Fibroblast of lung (primary cell): ENCODE measurements around the gene BCL2L12. TPM values are rescaled to one million over a fixed set of nuclear protein-coding genes. Genes with fewer than 3 reads are reported as not detected.

ENCODE experiments used
- DNase-seq, 2 donors: peaks; one replicate each; pipeline versions ENCODE4 v3.0.0 to v3.0.0-alpha.2; 2010; ENCODE audit warnings: low read depth in 2 of 2
- H2AFZ ChIP-seq: 2 replicates; pipeline ENCODE4 v1.5.1; 2012; ENCODE audit warnings: low read length, control low read depth, inconsistent platforms
- H3K27ac ChIP-seq: 2 replicates; pipeline ENCODE4 v1.5.1; 2011; ENCODE audit warnings: low read length, control low read depth; ENCODE audit not compliant: insufficient read depth
- H3K27me3 ChIP-seq: 2 replicates; pipeline ENCODE4 v1.5.1; 2011; ENCODE audit warnings: mild to moderate bottlenecking, low read length; ENCODE audit not compliant: control insufficient read depth, insufficient read depth
- H3K36me3 ChIP-seq: 2 replicates; pipeline ENCODE4 v1.5.1; 2011; ENCODE audit warnings: low read length; ENCODE audit not compliant: control insufficient read depth, insufficient read depth
- H3K4me1 ChIP-seq: 2 replicates; pipeline ENCODE4 v1.5.1; 2011; ENCODE audit warnings: low read length; ENCODE audit not compliant: control insufficient read depth, insufficient read depth; ENCODE audit errors: extremely low read depth
- H3K4me2 ChIP-seq: 2 replicates; pipeline ENCODE4 v1.5.1; 2011; ENCODE audit warnings: low read length, control low read depth; ENCODE audit not compliant: insufficient read depth; ENCODE audit errors: extremely low read depth
- H3K4me3 ChIP-seq, 4 experiments: fragments of 200-600 bp in 1 of 4; sonication (generic) in 1 of 4; replicated peaks in 1 of 4; 2 replicates each; pipeline ENCODE4 v1.5.1; 2011 to 2016; ENCODE audit warnings: low read length in 4 of 4, low read depth in 3 of 4, mild to moderate bottlenecking in 3 of 4, control low read depth in 2 of 4, inconsistent platforms in 1 of 4, mixed read lengths in 1 of 4; ENCODE audit not compliant: insufficient read depth in 1 of 4; ENCODE audit errors: control extremely low read depth in 1 of 4
- H3K79me2 ChIP-seq: 2 replicates; pipeline ENCODE4 v1.5.1; 2012; ENCODE audit warnings: mild to moderate bottlenecking, low read length, inconsistent platforms; ENCODE audit not compliant: control insufficient read depth, insufficient read depth
- H3K9ac ChIP-seq: 2 replicates; pipeline ENCODE4 v1.5.1; 2011; ENCODE audit warnings: mild to moderate bottlenecking, low read length, control low read depth; ENCODE audit not compliant: insufficient read depth
- H3K9me3 ChIP-seq: 2 replicates; pipeline ENCODE4 v1.5.1; 2012; ENCODE audit warnings: low read depth, low read length; ENCODE audit not compliant: control insufficient read depth, insufficient read depth
- H4K20me1 ChIP-seq: 2 replicates; pipeline ENCODE4 v1.5.1; 2011; ENCODE audit warnings: low read length; ENCODE audit not compliant: control insufficient read depth, insufficient read depth; ENCODE audit errors: extremely low read depth
- CTCF ChIP-seq, 2 donors: IDR thresholded peaks in 1 of 2; conservative IDR thresholded peaks in 1 of 2; 1 replicate in 1 of 2; 2 replicates in 1 of 2; pipeline ENCODE4 v1.5.1; 2011 to 2012; ENCODE audit warnings: low read length in 2 of 2, control low read depth in 1 of 2, inconsistent platforms in 1 of 2, low read depth in 1 of 2, mild to moderate bottlenecking in 1 of 2
- EZH2 ChIP-seq: IDR thresholded peaks from 2 replicates; pipeline ENCODE4 v1.5.1; 2012; ENCODE audit warnings: low read length, control low read depth, mild to moderate bottlenecking; ENCODE audit errors: missing control alignments
- polyA plus RNA-seq, 2 donors: library from polyadenylated mRNA; depleted of rRNA in 1 of 2; stranded (reverse) in 1 of 2; unstranded in 1 of 2; fragments of >200 nt; gene quantifications; 2 replicates each; pipeline ENCODE4 v1.2.1, GENCODE V29; 2011 to 2012; ENCODE audit warnings: missing spikeins in 1 of 2
- total RNA-seq: library from RNA; depleted of rRNA; stranded (reverse); fragments of >200 nt; gene quantifications from 2 replicates; pipeline ENCODE4 v1.2.1, GENCODE V29; 2014

Gene BCL2L12
- total and polyA plus RNA-seq, 2 donors (not counting 1 experiment from before 2014, with no cell fraction given), result 4.8 to 5.0 TPM

DNA sequence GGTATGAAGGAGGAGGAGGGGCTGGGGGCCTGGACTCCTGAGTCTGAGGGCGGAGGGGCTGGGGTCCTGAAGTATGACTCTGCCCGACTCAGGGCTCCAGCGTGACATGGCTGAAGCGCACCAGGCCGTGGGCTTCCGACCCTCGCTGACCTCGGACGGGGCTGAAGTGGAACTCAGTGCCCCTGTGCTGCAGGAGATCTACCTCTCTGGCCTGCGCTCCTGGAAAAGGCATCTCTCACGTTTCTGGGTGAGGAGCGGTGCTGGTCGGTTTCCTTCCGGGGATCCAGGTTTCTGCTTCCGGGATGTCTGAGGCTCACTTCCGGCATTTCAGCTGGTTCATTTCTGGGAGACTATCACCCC lies 26.4 kb downstream of the BCL2L12 start:
- DNase-seq, result no peak
- TF ChIP-seq CTCF (conservative IDR thresholded peaks at IDR 0.05 in 1 of 2, IDR thresholded peaks at IDR 0.05 in 1 of 2; ENCODE audit: low read depth in 1 of 2, low read length in 2 of 2) (no peak), EZH2 (no peak)
- H4K20me1 ChIP-seq, result no peaks in the 10 kb centered on the region
- peaks cover 2% of the 10 kb centered on the region for H3K36me3 ChIP-seq
- H3K4me2 ChIP-seq, result no peak overlapping the region
- H3K27me3 ChIP-seq, result no peaks in the 10 kb centered on the region
- H3K4me1 ChIP-seq, result peaks cover 5% of the 10 kb centered on the region
- H3K27ac ChIP-seq, result no peak overlapping the region
- no peaks in the 10 kb centered on the region for H3K9me3 ChIP-seq
- H3K79me2 ChIP-seq, result no peaks in the 10 kb centered on the region
- peak overlapping the region in 1 of 4 experiments; percentile 64 for H3K4me3 ChIP-seq
- H2AFZ ChIP-seq, result no peak overlapping the region
- no peak overlapping the region for H3K9ac ChIP-seq

GRCh38 chr19:49696115-49696514 lies 30.4 kb downstream of the BCL2L12 start:
- Histone ChIP-seq H3K4me3 (no peak overlapping the region), H3K4me1 (peaks cover 2% of the 10 kb centered on the region)
- no peak for TF ChIP-seq EZH2
- TF ChIP-seq CTCF (conservative IDR thresholded peaks at IDR 0.05 in 1 of 2, IDR thresholded peaks at IDR 0.05 in 1 of 2; ENCODE audit: low read depth in 1 of 2, low read length in 2 of 2), result no peak

GRCh38 chr19:49696865-49697264 lies 31.1 kb downstream of the BCL2L12 start:
- no peaks in the 10 kb centered on the region for H3K4me1 ChIP-seq
- no peaks in the 10 kb centered on the region for H3K36me3 ChIP-seq
- no peak overlapping the region for H3K4me3 ChIP-seq
- no peak overlapping the region for H3K4me2 ChIP-seq
- no peak overlapping the region for H3K9ac ChIP-seq
- no peak overlapping the region for H3K27ac ChIP-seq
- H3K27me3 ChIP-seq, result no peaks in the 10 kb centered on the region
- no peaks in the 10 kb centered on the region for H3K79me2 ChIP-seq
- H3K9me3 ChIP-seq, result no peaks in the 10 kb centered on the region
- TF ChIP-seq EZH2 (no peak), CTCF (conservative IDR thresholded peaks at IDR 0.05 in 1 of 2, IDR thresholded peaks at IDR 0.05 in 1 of 2; ENCODE audit: low read depth in 1 of 2, low read length in 2 of 2) (no peak)
- DNase-seq, result no peak
- H2AFZ ChIP-seq, result no peak overlapping the region
- H4K20me1 ChIP-seq, result no peaks in the 10 kb centered on the region

More at GRCh38 chr19:49696115-49696514, 30.4 kb downstream of the BCL2L12 start:
- no peaks in the 10 kb centered on the region for H3K79me2 ChIP-seq
- no peak overlapping the region for H3K4me2 ChIP-seq
- no peaks in the 10 kb centered on the region for H3K9me3 ChIP-seq
- no peaks in the 10 kb centered on the region for H4K20me1 ChIP-seq
- no peaks in the 10 kb centered on the region for H3K27me3 ChIP-seq
- no peaks in the 10 kb centered on the region for H3K36me3 ChIP-seq
- DNase-seq, result no peak
- H2AFZ ChIP-seq, result no peak overlapping the region
- H3K9ac ChIP-seq, result no peak overlapping the region
- no peak overlapping the region for H3K27ac ChIP-seq
